ENCODE measurements around the gene OSMR. TPM values are rescaled to one million over a fixed set of nuclear protein-coding genes. Genes with fewer than 3 reads are reported as not detected.

The OSMR gene
- polyA plus RNA-seq, 2 of the 4 experiments (the other 2 are of a cell fraction): 58.5 to 92.4 TPM

GRCh38 chr5:38871790-38872551 lies 26.2 kb downstream of the OSMR start:
- H3K4me2 ChIP-seq: peak overlapping the region; percentile 73
- CTCF ChIA-PET: interaction anchor here (1.1 to 2.1 kb wide), 4 partner anchors 25 to 430 kb away, joined by 3 to 7 read pairs (median 4); no protein-coding TSS in a partner anchor
- TF ChIP-seq HMGXB4 (CRISPR knock-in tag; IDR thresholded peaks at IDR 0.05; ENCODE audit: borderline replicate concordance): no peak
- TF ChIP-seq CHD2 (IDR thresholded peaks at IDR 0.05; ENCODE audit: low read length, partially characterized antibody): no peak
- peak; percentile 43 for TF ChIP-seq NFE2L2 (conservative IDR thresholded peaks at IDR 0.05; ENCODE audit: low read length)
- TF ChIP-seq CBX2 (IDR thresholded peaks at IDR 0.05; ENCODE audit: borderline replicate concordance, low read depth): no peak
- no peak for TF ChIP-seq SREBF2 (IDR thresholded peaks at IDR 0.05)
- TF ChIP-seq POLR2A (IDR thresholded peaks at IDR 0.05; ENCODE audit: low read length): no peak
- no peak for TF ChIP-seq MYC (IDR thresholded peaks at IDR 0.05; ENCODE audit: borderline replicate concordance, low read length)
- TF ChIP-seq PBX3 (IDR thresholded peaks at IDR 0.05): no peak
- peak; percentile 96 for TF ChIP-seq JUNB (IDR thresholded peaks at IDR 0.05)
- TF ChIP-seq, protein P1, sequence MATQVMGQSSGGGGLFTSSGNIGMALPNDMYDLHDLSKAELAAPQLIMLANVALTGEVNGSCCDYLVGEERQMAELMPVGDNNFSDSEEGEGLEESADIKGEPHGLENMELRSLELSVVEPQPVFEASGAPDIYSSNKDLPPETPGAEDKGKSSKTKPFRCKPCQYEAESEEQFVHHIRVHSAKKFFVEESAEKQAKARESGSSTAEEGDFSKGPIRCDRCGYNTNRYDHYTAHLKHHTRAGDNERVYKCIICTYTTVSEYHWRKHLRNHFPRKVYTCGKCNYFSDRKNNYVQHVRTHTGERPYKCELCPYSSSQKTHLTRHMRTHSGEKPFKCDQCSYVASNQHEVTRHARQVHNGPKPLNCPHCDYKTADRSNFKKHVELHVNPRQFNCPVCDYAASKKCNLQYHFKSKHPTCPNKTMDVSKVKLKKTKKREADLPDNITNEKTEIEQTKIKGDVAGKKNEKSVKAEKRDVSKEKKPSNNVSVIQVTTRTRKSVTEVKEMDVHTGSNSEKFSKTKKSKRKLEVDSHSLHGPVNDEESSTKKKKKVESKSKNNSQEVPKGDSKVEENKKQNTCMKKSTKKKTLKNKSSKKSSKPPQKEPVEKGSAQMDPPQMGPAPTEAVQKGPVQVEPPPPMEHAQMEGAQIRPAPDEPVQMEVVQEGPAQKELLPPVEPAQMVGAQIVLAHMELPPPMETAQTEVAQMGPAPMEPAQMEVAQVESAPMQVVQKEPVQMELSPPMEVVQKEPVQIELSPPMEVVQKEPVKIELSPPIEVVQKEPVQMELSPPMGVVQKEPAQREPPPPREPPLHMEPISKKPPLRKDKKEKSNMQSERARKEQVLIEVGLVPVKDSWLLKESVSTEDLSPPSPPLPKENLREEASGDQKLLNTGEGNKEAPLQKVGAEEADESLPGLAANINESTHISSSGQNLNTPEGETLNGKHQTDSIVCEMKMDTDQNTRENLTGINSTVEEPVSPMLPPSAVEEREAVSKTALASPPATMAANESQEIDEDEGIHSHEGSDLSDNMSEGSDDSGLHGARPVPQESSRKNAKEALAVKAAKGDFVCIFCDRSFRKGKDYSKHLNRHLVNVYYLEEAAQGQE (IDR thresholded peaks at IDR 0.05): no peak
- TF ChIP-seq FOSB (CRISPR knock-in tag; IDR thresholded peaks at IDR 0.05): no peak
- no peak for TF ChIP-seq TFCP2L1 (CRISPR knock-in tag; IDR thresholded peaks at IDR 0.05)
- no peak for TF ChIP-seq CHD4 (IDR thresholded peaks at IDR 0.05; ENCODE audit: borderline replicate concordance)
- peak; percentile 83 to 89; a peak in 4 of 5 replicates for TF ChIP-seq JUN (IDR thresholded peaks at IDR 0.05)
- no peak for TF ChIP-seq PHF8 (IDR thresholded peaks at IDR 0.05; ENCODE audit: borderline replicate concordance, low read depth)
- no peak for TF ChIP-seq KDM5A (IDR thresholded peaks at IDR 0.05)
- no peak for TF ChIP-seq EHMT2 (IDR thresholded peaks at IDR 0.05; ENCODE audit: low read depth)
- TF ChIP-seq NPAS2 (CRISPR knock-in tag; IDR thresholded peaks at IDR 0.05; ENCODE audit: borderline replicate concordance): no peak
- no peak for TF ChIP-seq HOXA7 (CRISPR knock-in tag; IDR thresholded peaks at IDR 0.05)
- TF ChIP-seq HEYL (CRISPR knock-in tag; IDR thresholded peaks at IDR 0.05): no peak
- no peak for TF ChIP-seq FOXS1 (CRISPR knock-in tag; IDR thresholded peaks at IDR 0.05)
- TF ChIP-seq RARB (CRISPR knock-in tag; IDR thresholded peaks at IDR 0.05): no peak; the same call in 1 of the 2 replicates
- no peak for TF ChIP-seq TP53 (CRISPR knock-in tag; IDR thresholded peaks at IDR 0.05)
- no peak for TF ChIP-seq ZC3H11A (IDR thresholded peaks at IDR 0.05)
- TF ChIP-seq HOXB5 (CRISPR knock-in tag; IDR thresholded peaks at IDR 0.05): no peak
- TF ChIP-seq FOSL2 (IDR thresholded peaks at IDR 0.05): peak; percentile 94
- peak; percentile 97 for TF ChIP-seq FOSL2 (CRISPR knock-in tag; IDR thresholded peaks at IDR 0.05)
- TF ChIP-seq E2F6 (IDR thresholded peaks at IDR 0.05; ENCODE audit: borderline replicate concordance, low read depth): no peak
- TF ChIP-seq BHLHE40 (IDR thresholded peaks at IDR 0.05; ENCODE audit: low read depth, low read length): no peak
- no peak for TF ChIP-seq CBX8 (IDR thresholded peaks at IDR 0.05)
- TF ChIP-seq MAZ (IDR thresholded peaks at IDR 0.05; ENCODE audit: borderline replicate concordance, low read depth, low read length): no peak
- TF ChIP-seq RAD21 (conservative IDR thresholded peaks at IDR 0.05 in 1 of 2, IDR thresholded peaks at IDR 0.05 in 1 of 2): peak; percentile 3 to 41; a peak in 1 of 5 replicates
- no peak for TF ChIP-seq CTCF (IDR thresholded peaks at IDR 0.05)

More at GRCh38 chr5:38871790-38872551, 26.2 kb downstream of the OSMR start:
- Histone ChIP-seq H3K4me3 (no peak overlapping the region), H3K27ac (peak overlapping the region; percentile 86 to 87), H3K9me3 (no peaks in the 10 kb centered on the region), H3K4me1 (peaks cover 63% of the 10 kb centered on the region)
- FAIRE-seq (peak; percentile 100), ATAC-seq (peak; percentile 99), DNase-seq (ENCODE audit: low read depth in 1 of 2, low spot score in 1 of 2) (peak; percentile 88 to 97)
- POLR2A ChIA-PET: interaction anchor here (0.5 to 2.6 kb wide), 14 partner anchors 11 to 548 kb away, joined by 3 to 59 read pairs (median 4); partner anchors contain the start of gene OSMR
- 2% methylated on average over 5 of the region's 5 CpGs for WGBS (ENCODE audit: missing lambda C conversion rate)

Measured in A549 (cell line).